ENCODE data around the gene MSH6.

- TF ChIP-seq EZH2 (IDR thresholded peaks at IDR 0.05; ENCODE audit: borderline replicate concordance): no peak
- TF ChIP-seq, protein P1, sequence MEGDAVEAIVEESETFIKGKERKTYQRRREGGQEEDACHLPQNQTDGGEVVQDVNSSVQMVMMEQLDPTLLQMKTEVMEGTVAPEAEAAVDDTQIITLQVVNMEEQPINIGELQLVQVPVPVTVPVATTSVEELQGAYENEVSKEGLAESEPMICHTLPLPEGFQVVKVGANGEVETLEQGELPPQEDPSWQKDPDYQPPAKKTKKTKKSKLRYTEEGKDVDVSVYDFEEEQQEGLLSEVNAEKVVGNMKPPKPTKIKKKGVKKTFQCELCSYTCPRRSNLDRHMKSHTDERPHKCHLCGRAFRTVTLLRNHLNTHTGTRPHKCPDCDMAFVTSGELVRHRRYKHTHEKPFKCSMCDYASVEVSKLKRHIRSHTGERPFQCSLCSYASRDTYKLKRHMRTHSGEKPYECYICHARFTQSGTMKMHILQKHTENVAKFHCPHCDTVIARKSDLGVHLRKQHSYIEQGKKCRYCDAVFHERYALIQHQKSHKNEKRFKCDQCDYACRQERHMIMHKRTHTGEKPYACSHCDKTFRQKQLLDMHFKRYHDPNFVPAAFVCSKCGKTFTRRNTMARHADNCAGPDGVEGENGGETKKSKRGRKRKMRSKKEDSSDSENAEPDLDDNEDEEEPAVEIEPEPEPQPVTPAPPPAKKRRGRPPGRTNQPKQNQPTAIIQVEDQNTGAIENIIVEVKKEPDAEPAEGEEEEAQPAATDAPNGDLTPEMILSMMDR (IDR thresholded peaks at IDR 0.05; ENCODE audit: poor library complexity): no peak
- no peak for TF ChIP-seq EZH2phosphoT487 (IDR thresholded peaks at IDR 0.05; ENCODE audit: low read depth, severe bottlenecking, unreplicated experiment)
These were observed 59.9 kb downstream of the MSH6 start for GRCh38 chr2:47842846-47843245.

Measured in hepatocyte (in vitro differentiated cells).